Umbilical cord (tissue), 2 donors: ENCODE measurements around the gene CAMSAP2. TPM values are rescaled to one million over a fixed set of nuclear protein-coding genes. Genes with fewer than 3 reads are reported as not detected.
"Not testable (repeated sequence)": the region's sequence is repeated elsewhere in the genome, so short reads cannot be mapped to it uniquely, and the experiment has no call there.

Experiments
- DNase-seq: peaks from one replicate; pipeline ENCODE4 v3.0.0-alpha.2; 2015; ENCODE audit warnings: low spot score
- total RNA-seq: library from RNA; depleted of rRNA; stranded (reverse); fragments of >200 nt; gene quantifications from one replicate; pipeline ENCODE4 v1.2.3, GENCODE V29; 2014; ENCODE audit warnings: low replicate concordance; ENCODE audit not compliant: insufficient read depth

Gene CAMSAP2
- total RNA-seq, 1 donor from 2014 or later, result 36.1 TPM

DNA sequence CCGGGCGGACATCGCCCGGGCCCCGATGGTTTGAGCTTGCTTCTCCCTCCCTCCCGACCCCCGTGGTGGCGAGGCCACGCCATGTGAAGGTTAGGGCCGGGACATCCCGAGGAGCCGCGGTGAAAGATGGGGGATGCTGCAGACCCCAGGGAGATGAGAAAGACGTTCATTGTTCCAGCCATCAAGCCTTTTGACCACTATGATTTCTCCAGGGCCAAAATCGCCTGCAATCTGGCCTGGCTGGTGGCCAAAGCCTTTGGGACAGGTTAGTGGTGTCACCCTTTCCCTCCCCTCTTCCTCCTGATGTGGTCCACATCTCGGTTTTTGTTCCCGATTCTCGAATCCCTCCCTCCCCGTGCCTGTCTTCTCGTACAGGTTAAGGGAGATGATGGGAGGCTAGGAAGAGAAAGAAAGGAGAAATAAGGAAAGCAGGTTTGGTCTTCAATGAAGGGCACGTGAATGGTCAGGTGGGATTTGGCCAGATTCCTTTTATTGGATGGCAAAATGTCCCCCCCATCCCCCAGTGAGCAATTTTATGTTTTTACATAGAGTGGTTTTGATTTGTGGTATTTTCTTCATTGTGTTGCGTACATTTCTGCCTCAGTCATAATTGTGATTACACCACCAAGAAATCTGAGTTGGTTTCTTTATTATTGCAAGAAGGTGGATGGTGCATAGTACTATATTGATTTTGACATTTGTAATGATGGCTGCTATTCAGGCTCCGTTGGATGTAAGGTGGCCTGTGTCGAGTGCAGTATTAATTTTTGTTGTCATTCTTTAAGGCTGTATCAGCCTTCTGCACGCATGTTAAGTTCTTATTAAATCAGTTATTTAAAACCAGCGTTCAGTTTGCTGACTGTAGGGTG, 1.2 kb downstream of the CAMSAP2 start:
- peak; percentile 34 for DNase-seq

DNA sequence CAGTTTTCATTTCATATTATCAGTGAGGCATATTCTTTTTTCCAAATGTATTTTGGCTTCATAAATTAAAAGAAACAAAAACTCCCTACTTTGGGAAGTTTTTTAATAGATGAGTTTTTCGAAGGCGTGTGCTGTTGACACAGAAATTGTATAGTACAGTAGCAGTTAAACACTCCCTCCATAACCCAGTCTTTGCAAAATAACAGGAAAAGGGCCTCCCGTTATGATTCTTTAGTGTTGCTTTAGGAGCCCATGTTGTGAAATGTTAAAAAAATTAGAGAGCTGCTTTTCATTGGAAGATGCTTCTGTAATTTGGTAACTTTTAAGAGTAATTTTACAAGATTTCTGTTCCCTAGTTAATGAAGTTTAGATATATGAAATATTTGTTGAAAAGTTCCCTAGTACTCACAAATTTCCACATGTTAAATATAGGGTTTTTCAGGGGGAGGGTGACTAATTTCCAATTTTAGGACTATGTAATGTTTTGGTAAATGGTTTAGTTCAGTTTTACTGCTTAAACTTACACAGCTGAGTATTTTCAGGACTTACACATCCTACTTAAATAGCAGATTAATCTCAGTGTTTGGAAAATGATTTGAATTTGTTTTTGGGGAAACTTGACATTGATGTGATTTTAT, 2.0 kb downstream of the CAMSAP2 start:
- DNase-seq, result peak; percentile 35

DNA sequence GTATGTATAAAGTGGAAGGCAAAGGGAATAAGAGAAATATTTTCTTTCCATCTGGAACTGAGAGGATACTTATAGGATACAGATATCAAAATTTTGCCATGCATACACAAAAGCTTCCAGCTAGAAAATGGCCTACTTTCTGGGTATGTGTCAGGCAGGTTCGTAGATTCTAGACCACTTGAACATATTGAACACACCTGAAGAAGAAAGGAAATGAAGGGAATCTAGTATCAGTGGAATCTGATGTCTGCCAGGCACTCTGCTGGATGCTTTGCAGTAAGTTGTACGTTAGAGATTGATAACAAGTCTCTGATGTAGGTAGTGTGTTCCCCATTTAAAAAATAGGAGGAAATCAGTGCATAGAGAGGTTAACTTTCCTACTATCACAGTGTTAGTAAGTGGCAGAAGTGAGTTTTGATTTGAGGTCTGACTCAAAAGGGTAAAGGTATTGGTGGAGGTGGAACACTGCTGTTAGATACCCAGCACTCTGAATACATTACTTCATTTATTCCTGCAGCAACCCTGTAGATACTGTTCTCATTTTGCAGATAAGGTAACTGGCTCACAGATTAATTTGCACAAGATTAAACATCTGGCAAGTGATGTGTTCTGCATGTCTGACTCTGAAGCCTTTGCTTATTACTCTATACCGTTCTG, 3.0 kb downstream of the CAMSAP2 start:
- DNase-seq, result peak; percentile 7

DNA sequence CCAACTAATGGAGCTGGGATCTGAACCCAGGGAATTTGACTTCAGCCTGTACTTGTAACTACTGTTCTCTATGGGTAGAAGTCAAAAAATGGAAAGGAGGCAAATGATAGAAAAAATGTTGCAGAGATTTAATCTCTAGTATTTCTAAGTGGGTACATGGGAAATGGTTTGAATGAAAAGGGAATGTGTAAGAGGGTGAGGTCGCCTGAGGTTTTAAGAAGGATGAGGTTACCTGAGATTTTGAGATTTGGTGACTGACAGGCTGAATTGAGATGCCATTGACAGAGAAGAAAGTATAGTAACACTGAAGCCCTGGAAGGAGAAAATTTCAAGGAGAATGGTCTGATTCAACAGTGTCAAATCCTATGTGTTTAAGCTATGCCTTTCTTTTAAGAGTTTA, 5.5 kb downstream of the CAMSAP2 start:
- DNase-seq, result no peak

DNA sequence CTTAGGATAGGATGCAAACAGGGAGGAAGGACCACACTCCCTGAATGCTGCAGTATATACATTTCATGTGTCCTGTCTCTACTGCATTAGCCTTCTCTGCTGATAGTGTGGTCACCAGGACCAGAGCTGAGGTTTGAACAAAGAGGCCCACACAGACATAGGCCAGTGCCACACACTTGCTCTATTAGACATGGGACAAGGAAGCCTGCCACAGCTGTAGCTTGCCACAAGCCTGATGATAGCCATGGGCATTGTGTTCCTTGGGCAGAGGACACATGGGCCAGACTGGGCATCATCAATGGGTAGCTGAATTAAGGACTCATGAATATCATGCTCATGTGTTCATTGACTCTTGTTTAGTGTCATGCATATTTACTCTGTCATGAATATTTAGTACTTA, 10.4 kb downstream of the CAMSAP2 start:
- DNase-seq, result no peak

DNA sequence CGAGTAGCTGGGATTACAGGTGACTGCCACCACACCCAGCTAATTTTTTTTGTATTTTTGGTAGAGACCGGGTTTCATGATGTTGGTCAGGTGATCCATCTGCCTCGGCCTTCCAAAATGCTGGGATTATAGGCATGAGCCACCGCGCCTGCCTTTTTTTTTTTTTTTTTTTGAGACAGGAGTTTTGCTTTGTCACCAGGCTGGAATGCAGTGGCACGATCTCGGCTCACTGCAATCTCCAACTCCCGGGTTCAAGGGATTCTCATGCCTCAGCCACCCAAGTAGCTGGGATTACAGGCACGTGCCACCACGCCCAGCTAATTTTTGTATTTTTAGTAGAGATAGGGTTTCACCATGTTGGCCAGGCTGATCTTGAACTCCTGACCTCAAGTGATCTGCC, 12.1 kb downstream of the CAMSAP2 start:
- not testable (repeated sequence) for DNase-seq

DNA sequence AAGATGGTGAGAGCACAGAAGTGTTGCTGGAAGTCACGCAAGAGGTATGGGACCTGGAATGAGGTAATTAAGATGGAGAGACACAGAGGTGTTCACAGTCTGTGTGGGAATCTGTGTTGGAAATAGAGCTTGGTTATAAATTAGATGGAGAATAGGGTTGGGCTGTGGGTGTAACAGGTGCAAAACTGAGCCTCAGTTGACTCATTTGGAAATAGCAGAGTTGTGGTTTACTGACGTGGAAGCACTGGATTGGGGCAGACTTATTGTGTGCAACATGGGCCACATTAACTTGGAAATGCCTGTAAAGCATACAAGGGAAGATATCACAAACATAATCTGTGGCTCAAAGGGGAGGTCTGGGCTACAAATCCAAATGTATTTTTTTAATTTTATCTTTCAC, 13.0 kb downstream of the CAMSAP2 start:
- no peak for DNase-seq

DNA sequence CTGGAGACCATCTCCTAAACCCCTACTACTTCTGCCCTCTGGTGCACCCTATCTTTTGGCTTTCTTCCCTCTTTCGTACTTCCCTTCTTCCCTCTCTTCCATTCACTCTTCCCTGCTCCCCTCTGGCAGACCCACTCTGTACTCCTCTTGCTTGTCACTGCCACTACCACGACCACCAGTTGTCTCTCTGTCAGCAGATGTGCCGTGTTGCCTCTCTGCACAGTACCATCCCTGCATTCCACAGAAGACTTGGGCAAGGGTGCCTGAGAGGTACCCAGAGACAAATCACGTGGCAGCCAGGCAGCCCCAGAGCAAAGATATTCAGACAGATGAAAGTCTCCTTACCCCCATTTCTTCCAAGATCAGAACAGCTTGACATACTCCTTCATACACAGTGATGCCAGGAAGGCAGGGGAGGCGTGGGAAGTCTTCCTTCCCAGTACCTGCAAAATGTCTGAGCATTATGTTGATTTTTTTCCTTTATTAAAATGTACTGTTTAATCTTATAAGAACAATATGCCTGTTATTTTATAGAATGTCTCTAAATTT, 15.0 kb downstream of the CAMSAP2 start:
- DNase-seq, result no peak

DNA sequence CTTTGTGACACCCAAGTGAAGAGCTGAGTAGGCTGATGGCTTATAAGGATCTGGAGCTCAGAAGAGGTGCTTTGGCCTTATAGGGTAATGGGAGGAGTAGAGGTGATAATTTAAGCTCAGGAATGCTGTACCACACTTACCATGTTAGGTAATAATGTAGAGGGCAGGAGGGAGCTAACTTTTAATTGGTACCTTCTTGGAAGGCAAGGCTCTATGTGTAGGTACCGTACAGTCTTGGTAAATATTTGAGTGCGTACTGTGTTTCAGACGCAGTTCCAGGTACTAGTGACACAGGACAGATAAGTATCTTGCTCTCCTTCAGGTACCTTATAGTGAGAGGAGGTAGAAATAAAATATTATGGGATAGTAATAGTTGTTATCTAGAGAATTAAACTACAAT, 16.8 kb downstream of the CAMSAP2 start:
- no peak for DNase-seq

DNA sequence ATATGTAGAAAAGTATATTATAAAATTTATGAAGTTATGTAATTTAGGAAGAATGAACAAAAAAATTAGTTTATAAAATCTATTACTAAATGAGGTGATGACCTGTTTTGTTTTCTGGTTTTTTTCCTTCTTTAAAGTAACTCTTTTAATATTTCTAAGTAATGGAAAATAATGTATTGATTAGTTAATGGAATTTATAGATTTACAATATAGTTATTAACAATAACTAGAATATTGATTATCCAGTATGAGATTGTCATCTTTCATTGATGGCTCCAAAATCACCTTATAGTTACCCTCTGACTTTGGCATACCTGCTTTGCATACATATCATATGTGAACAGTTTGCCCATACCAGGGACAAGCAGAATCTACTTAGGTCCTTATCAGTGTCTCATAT, 23.4 kb downstream of the CAMSAP2 start:
- no peak for DNase-seq

DNA sequence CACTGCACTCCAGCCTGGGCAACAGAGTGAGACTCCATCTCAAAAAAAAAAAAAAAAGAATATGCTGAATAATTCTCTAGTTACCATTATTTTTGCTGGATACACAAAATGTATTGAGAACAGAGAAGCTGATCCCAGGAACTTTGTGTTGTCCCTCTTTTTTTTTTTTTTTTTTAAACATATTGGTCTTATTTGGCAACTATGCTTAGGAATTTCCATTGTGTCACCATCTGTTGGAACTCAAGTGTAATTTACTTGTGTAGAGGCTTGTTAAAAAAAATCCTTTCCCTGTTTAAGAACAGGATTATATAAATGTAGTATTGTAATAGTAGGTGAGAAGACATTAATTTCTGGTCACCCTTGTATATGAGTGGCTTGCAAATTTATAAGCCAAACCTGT, 28.6 kb downstream of the CAMSAP2 start:
- DNase-seq, result no peak

DNA sequence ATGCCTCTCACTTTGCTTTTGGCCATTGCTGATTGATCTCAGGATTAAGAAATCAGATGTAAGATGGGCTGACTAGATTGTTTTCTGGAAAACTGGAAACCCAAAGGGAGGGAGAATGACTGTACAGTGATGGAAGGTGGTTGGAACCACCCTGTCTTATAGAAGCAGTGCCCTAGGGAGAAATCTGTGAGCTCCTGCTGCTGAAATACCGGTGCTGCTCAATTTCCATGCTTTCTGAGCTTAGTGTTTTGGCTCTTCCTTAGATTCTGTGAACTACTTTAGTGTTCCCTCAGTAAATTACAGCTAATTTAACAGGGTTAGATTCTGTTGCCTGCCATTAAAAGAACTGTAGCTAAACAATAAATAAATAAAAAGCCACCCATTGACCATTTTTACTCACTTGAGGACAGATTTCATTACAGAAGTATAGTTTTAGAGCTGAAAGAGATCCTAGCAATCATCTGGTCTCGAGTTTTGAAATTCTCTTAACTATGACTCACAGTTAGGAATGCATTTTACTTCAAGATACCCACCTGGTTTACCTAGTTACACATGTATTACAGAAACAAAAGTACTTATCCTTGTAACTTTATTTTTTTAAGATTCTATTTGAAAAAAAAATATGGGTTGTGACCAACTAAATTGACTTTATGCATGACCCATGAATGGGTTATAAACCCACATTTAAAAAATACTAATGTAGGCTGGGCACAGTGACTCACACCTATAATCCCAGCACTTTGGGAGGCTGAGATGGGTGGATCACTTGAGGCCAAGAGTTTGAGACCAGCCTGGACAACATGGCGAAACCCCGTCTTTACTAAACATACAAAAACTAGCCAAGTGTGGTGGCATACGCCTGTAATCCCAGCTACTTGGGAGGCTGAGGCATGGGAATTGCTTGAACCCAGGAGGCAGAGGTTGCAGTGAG, 33.2 kb downstream of the CAMSAP2 start:
- DNase-seq, result no peak

DNA sequence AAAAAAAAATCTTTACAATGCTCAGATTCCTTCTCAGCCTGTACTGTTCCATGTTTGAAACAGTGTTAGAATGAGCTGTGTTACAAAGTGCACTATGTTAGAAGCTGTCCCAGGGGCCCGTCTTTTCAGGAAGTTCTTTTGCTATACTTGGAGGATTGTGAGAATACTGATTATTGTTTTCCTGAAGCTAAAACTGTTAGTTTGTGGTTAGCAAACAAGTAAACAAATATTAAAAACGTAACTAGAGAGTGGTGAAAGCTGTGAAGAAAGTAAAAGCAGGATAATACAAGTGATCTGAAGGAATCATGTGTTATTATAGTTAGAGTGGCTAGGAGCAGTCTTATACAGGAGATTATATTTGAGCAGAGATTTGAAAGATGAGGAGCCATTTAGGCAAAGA, 35.6 kb downstream of the CAMSAP2 start:
- DNase-seq, result no peak

DNA sequence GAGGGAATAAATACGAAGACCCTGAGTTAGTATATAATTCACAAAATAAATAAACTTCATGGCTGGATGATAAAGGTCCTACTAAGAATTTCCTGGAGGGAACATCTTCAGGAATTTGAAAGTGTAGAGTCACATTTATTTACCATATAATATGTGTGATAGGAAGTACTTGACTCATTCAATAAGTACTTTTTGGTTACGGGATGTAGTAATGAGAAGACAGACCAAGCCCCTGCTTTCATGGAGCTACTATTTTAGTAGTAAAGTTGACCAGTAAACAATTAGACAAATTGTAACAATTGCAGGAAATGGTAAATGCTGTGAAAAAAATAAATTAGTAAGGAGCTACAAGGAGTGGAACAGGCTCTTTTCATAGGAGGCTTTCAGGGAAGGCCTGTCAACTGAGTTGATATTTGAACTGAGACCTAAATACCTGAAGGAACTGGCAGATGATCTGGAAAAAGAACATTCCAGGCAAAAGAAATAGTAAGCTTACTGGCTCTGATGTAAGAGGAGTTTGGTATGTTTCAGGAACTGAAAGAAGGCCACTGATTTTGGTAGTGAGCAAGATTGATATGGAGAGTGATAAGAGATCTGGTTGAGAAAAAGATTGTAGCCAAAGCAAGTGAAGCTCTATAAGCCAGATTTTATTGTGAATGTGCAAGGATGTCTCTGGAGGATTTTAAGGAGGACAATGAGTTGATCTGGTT, 36.2 kb downstream of the CAMSAP2 start:
- peak; percentile 8 for DNase-seq

DNA sequence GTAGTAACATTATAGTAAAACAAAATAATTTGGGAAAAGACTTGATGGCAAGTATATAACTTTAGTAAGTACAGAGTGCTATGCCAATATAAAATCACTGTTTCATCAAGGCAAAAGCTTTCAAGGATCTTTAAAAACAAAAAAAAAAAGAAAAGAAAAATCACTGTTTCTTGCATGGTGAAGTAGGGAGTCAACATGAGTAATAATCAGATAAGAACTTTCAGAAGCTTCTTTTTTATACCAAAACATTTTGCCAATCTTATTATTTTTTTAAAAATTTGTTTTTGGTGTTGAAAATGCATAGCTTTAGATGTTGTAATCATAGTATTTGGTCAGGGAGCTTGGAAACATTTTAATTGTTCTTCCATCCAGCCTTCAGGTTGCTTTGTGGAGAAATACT, 37.2 kb downstream of the CAMSAP2 start:
- no peak for DNase-seq

DNA sequence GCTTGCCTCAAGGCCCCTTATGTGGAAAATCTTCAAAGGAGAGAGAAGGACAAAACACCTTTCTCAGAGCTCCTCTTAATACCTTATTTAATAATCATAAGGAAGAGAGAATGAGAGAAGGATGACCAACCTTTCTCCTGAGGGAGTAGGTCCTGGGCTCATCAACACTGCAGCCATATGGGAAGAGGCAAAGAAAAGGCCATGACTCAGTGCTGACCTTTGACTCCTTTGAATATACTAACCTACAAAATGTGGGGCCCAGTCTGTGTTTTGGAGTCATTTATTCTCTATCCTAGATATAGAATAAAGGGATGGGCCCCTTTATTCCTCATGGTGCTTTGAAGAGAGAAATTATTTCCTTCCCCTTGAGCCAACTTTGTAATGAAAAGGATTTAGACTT, 38.3 kb downstream of the CAMSAP2 start:
- peak; percentile 8 for DNase-seq

DNA sequence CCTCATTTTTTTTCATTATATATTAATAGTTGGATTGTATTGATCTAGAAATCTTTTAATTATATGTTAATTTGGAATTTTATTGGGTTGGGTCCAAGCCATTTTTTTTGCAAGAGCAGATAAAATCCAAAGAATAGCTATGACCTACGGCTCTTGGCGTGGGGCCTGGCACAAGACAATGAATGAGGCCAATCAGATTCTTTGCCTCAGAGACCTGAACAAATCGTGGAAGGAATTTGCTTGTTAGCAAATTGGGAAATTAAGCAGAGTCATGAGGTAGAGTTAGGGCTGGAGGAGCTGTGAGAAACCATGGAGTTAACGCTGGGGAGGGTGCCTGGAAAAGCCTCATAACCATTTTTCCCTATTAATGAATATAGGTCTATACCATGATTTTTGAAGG, 40.1 kb downstream of the CAMSAP2 start:
- no peak for DNase-seq

DNA sequence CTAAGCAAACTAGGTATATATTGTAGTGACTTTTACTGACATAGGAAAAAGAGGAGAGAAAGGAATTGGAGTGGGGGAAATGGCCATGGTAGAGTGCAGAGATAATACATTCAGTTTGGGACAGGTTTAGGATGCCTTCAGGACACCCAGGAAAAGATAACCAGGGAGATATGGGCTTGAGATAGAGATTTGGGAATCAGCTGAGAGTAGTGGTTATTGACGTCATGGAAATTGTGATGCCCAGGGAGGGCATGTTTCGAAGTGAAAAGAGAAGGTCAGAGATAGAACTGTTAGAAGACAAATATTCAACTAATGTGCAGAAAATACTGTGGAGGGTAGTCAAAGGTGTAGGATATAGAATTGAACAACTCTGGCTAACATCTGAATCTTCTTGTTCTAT, 40.6 kb downstream of the CAMSAP2 start:
- no peak for DNase-seq

DNA sequence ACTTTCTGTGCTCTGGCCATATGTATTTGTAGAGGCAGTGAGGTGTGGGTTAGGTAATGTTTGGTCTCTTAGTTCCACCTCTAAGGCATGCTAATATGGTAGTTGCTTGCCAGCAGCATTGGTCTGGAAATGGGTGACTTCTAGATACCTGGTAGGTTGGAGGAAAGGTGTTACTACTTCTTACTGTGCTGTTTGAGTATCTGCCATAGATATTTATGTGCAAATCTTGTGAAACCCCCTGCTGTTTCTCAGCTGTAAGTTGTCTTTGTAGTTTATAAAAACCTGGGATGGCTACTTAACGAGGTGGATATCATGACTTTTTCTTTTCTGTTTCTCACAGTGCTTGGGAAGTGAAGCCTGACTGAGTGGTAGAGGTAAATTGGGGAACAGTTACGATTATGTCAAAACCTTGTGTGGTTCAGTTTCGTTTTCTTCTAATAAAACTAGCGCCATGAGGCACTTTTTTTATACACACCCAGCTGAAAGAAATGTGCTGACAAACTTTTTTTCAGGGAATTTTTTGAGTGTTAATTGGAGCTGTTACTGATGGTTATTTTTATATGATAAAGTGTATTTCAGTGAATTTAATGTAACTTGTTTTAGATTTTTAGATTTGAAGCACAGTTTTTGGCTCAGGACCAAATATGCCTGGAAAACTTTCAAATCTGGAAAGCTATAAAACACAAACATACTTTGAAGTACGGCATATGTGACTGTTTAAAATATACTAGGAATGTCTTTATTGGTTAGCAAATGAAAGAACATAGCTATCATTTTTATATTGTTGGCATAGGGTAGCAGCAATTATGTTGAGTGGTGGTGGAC, 42.1 kb downstream of the CAMSAP2 start:
- DNase-seq, result peak; percentile 67

DNA sequence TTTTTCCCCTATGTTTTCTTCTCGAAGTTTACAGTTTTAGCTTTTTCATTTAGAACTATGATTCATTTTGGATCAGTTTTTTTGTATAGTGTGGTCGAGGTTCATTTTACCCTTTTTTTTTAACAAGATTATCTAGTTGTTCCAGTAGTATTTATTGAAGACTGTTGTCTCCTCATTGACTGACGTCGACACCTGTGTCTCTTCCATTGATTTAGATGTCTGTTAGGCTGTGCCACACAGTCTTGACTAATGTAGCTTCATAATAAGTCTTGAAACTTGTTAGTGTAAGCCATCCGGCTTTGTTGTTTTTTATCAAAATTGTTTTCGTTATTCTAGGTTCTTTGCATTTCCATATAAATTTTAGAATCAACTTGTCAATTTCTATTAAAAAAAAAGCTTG, 45.2 kb downstream of the CAMSAP2 start:
- DNase-seq, result no peak
